ENCODE measurements around the gene CCR8.

DNA sequence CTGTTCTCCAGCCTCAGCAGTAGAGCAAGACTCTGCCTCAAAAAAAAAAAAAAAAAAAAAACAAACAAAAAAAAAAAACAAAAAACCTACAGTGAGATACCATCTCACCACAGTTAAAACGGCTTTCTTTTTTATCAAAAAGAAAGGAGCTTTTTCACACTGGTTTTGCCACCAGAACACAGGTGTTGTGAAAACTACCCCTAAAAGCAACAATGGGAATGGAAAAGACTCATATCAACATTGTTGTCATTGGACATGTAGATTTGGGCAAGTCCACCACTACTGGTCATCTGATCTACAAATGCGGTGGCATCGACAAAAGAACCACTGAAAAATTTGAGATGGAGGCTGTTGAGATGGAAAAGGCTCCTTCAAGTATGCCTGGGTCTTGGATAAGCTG lies 28.8 kb downstream of the CCR8 start:
- TF ChIP-seq, protein P1, sequence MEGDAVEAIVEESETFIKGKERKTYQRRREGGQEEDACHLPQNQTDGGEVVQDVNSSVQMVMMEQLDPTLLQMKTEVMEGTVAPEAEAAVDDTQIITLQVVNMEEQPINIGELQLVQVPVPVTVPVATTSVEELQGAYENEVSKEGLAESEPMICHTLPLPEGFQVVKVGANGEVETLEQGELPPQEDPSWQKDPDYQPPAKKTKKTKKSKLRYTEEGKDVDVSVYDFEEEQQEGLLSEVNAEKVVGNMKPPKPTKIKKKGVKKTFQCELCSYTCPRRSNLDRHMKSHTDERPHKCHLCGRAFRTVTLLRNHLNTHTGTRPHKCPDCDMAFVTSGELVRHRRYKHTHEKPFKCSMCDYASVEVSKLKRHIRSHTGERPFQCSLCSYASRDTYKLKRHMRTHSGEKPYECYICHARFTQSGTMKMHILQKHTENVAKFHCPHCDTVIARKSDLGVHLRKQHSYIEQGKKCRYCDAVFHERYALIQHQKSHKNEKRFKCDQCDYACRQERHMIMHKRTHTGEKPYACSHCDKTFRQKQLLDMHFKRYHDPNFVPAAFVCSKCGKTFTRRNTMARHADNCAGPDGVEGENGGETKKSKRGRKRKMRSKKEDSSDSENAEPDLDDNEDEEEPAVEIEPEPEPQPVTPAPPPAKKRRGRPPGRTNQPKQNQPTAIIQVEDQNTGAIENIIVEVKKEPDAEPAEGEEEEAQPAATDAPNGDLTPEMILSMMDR (IDR thresholded peaks at IDR 0.05) = no peak
- TF ChIP-seq POLR2A (IDR thresholded peaks at IDR 0.05) (no peak), POLR2AphosphoS5 (IDR thresholded peaks at IDR 0.05) (no peak)
